Melanocyte of skin (primary cell): Measurements from ENCODE around the gene HRNR. TPM values are rescaled to one million over a fixed set of nuclear protein-coding genes. Genes with fewer than 3 reads are reported as not detected.

Experiments used
- total RNA-seq, 2 donors: library from RNA; depleted of rRNA; stranded (reverse); fragments of >200 nt; gene quantifications; 2 replicates each; pipeline ENCODE4 v1.2.3, GENCODE V29; 2012

Gene HRNR
- total RNA-seq = not detected

DNA sequence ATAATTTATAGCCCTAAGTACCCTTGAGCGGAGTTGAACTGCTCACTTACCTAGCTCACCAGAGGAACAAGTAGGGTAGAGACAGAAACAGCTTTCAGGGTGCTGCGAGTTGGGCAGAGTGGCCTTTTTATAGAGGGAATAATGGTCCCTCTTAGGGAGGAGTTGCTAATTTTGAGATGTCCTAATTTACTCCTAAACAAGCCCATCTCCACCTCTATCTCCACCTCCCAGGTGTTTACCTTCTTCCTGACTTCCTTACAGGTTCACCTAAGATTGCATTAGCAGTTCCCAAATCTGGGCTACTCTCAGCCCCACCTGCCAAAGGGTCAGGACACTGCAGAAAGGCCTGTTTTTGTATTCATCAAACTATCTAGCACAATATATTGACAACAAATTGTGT, at the start of gene HRNR:
Gene HRNR (minus strand): TSS at position 101 of the 400 bp plus-strand sequence. CDS start 940 bp downstream, outside the sequence.

Other genes with a start within 250 kb of the HRNR start
- 100 to 1,000 TPM in 1 of 2 donors, 10 to 100 TPM in 1; 41.3 to 111 TPM for gene S100A10, start 230.3 kb downstream of the HRNR start, total RNA-seq
- gene S100A11, start 187.2 kb downstream of the HRNR start, total RNA-seq = 100 to 1,000 TPM; 132 to 201 TPM
- not detected for gene TCHHL1, start 135.1 kb downstream of the HRNR start, total RNA-seq
- gene TCHH, start 108.7 kb downstream of the HRNR start, total RNA-seq = not detected
- gene RPTN, start 65.0 kb downstream of the HRNR start, total RNA-seq = not detected
- not detected for gene FLG, start 101.0 kb upstream of the HRNR start, total RNA-seq
- gene FLG2, start 135.8 kb upstream of the HRNR start, total RNA-seq = not detected
- gene CRNN, start 190.1 kb upstream of the HRNR start, total RNA-seq = not detected